Pancreas (tissue), 10 donors: Measurements from ENCODE around the gene ZNF407. TPM values are rescaled to one million over a fixed set of nuclear protein-coding genes. Genes with fewer than 3 reads are reported as not detected.

Experiments
- ATAC-seq, 4 donors: fragments of 200-7000 bp; cut with Tn5 transposase; one replicate each; pipeline versions ENCODE4 v1.8.0 to v1.9.1; 2020; ENCODE audit warnings: mild to moderate bottlenecking in 4 of 4, moderate library complexity in 4 of 4
- DNase-seq, 6 donors: peaks; one replicate each; pipeline ENCODE4 v3.0.0-alpha.2; 2020
- FAIRE-seq: peaks from 2 replicates; lab custom pipeline; 2012; peaks lifted over from hg19 to GRCh38; lab: Jason Lieb, UNC
- H3K27ac ChIP-seq, 4 donors: fragments of 200-600 bp; sonication (generic); 1 replicate in 3 of 4; 2 replicates in 1 of 4; pipeline versions ENCODE4 v1.5.0 to v1.8.0; 2020
- H3K27me3 ChIP-seq, 4 donors: fragments of 200-600 bp; one replicate each; pipeline ENCODE4 v1.8.0; 2021
- H3K36me3 ChIP-seq, 3 donors: fragments of 200-600 bp; sonication (generic) in 1 of 3; one replicate each; pipeline versions ENCODE4 v1.5.0 to v1.8.0; 2020 to 2021
- H3K4me1 ChIP-seq, 3 donors: fragments of 200-600 bp; one replicate each; pipeline ENCODE4 v1.8.0; 2021
- H3K4me3 ChIP-seq, 4 donors: fragments of 200-600 bp; sonication (generic) in 2 of 4; one replicate each; pipeline versions ENCODE4 v1.5.0 to v1.8.0; 2020 to 2021
- H3K9me3 ChIP-seq, 4 donors: fragments of 200-600 bp; one replicate each; pipeline ENCODE4 v1.8.0; 2021
- CTCF ChIP-seq, 4 donors: fragments of 200-600 bp; sonication (generic) in 3 of 4; IDR thresholded peaks; one replicate each; pipeline versions ENCODE4 v1.5.0 to v1.8.0; 2021; ENCODE audit warnings: antibody characterized with exemption in 4 of 4
- WGBS, 2 donors: extraction: QIAGEN DNeasy Blood & Tissue Kit; methylation state at CpG; one replicate each; pipeline ENCODE4 v1.1.7; 2013; 5-methylcytosine and 5-hydroxymethylcytosine counted together
- intact Hi-C, 3 donors: fragments of 100-400 bp; cut with DNase I; formaldehyde crosslinking; loops; one replicate each; pipeline versions ENCODE4 v1.11.1 to v1.14.2; 2022
- polyA plus RNA-seq, 2 donors: library from polyadenylated mRNA; stranded (reverse); fragments of 200-250 nt; gene quantifications; one replicate each; pipeline ENCODE4 v1.2.3, GENCODE V29; 2013
- total RNA-seq, 6 donors: library from RNA; stranded (reverse); fragmentation: NEBNext Ultra II Directional in 4 of 6; extraction: Animal tissue kit (Norgen Biotek cat#: 25700) in 4 of 6; gene quantifications; one replicate each; pipeline versions ENCODE4 v1.2.1 to v1.2.4, GENCODE V29; 2021 to 2023
- donor health status: healthy with polysubstance abuse.
- donor health status: DM: no; HTN: no; CAD: no; lungs with moderate emphysema.
- donor health status: DM: no; HTN: no; CAD: no.
- donor health status: control.
- donor health status: control.
- donor health status: Bipolar disorder and iron deficiency.
- donor health status: DM: yes; HTN: yes; CAD: no.
- donor health status: DM: no; HTN: no; CAD: no.
- donor health status: DM: no; HTN: no; CAD: no.
- donor health status: DM: yes; HTN: yes; CAD: no.

Gene ZNF407
- total and polyA plus RNA-seq, 8 donors: 2.7 to 10.0 (median 4.9) TPM

GRCh38 chr18:74611765-74612164 lies 14.1 kb downstream of the ZNF407 start:
- no peak for TF ChIP-seq CTCF (IDR thresholded peaks at IDR 0.05)
- H3K27ac ChIP-seq: no peak overlapping the region
- H3K4me3 ChIP-seq: no peak overlapping the region
- 88 to 91% methylated on average over 4 of the region's 4 CpGs for WGBS, 2 donors
- DNase-seq: no peak
- H3K36me3 ChIP-seq: no peaks in the 10 kb centered on the region
- no peaks in the 10 kb centered on the region for H3K4me1 ChIP-seq
- ATAC-seq: no peak
- no peaks in the 10 kb centered on the region for H3K9me3 ChIP-seq
- FAIRE-seq: no peak
- intact Hi-C loops: no loop called here
- no peaks in the 10 kb centered on the region for H3K27me3 ChIP-seq

- no peak overlapping the region for H3K27ac ChIP-seq
- H3K4me3 ChIP-seq: no peak overlapping the region
- no peak for ATAC-seq
- no peak for DNase-seq
- no peaks in the 10 kb centered on the region for H3K4me1 ChIP-seq
- no peak for TF ChIP-seq CTCF (IDR thresholded peaks at IDR 0.05)
- H3K27me3 ChIP-seq: no peaks in the 10 kb centered on the region
- intact Hi-C loops: no loop called here
- H3K9me3 ChIP-seq: no peaks in the 10 kb centered on the region
- no peaks in the 10 kb centered on the region for H3K36me3 ChIP-seq
- 66 to 79% methylated on average over 1 of the region's 1 CpG for WGBS, 2 donors
- no peak for FAIRE-seq
Measured at GRCh38 chr18:74613381-74613780, 15.7 kb downstream of the ZNF407 start.

GRCh38 chr18:74616494-74616893 lies 18.8 kb downstream of the ZNF407 start:
- WGBS, 2 donors: 62 to 68% methylated on average over 7 of the region's 7 CpGs
- FAIRE-seq (no peak), ATAC-seq (no peak), DNase-seq (no peak)
- H3K27ac ChIP-seq: no peak overlapping the region
- no peaks in the 10 kb centered on the region for H3K9me3 ChIP-seq
- no peak for TF ChIP-seq CTCF (IDR thresholded peaks at IDR 0.05)
- H3K4me3 ChIP-seq: no peak overlapping the region
- H3K27me3 ChIP-seq: no peaks in the 10 kb centered on the region
- H3K4me1 ChIP-seq: no peaks in the 10 kb centered on the region
- H3K36me3 ChIP-seq: no peaks in the 10 kb centered on the region
- intact Hi-C loops: no loop called here

GRCh38 chr18:74617486-74617885 lies 19.8 kb downstream of the ZNF407 start:
- FAIRE-seq: no peak
- Histone ChIP-seq H3K36me3 (no peaks in the 10 kb centered on the region), H3K27ac (no peak overlapping the region), H3K9me3 (no peaks in the 10 kb centered on the region), H3K27me3 (no peaks in the 10 kb centered on the region), H3K4me3 (no peak overlapping the region), H3K4me1 (no peaks in the 10 kb centered on the region)
- ATAC-seq: no peak
- 61 to 76% methylated on average over 2 of the region's 2 CpGs for WGBS, 2 donors
- TF ChIP-seq CTCF (IDR thresholded peaks at IDR 0.05): no peak
- DNase-seq: no peak
- intact Hi-C loops: no loop called here

GRCh38 chr18:74622072-74622471 lies 24.4 kb downstream of the ZNF407 start:
- no peak for FAIRE-seq
- intact Hi-C loops: no loop called here
- TF ChIP-seq CTCF (IDR thresholded peaks at IDR 0.05): no peak

More at GRCh38 chr18:74622072-74622471, 24.4 kb downstream of the ZNF407 start:
- Histone ChIP-seq H3K27me3 (no peaks in the 10 kb centered on the region), H3K4me1 (peaks cover 0 to 5% (median 0%) of the 10 kb centered on the region in 3 donors), H3K36me3 (no peaks in the 10 kb centered on the region), H3K4me3 (no peak overlapping the region), H3K9me3 (no peaks in the 10 kb centered on the region), H3K27ac (no peak overlapping the region)
- WGBS, 2 donors: 81 to 82% methylated on average over 9 of the region's 9 CpGs
- ATAC-seq: no peak
- no peak for DNase-seq
